GM13977 (cell line): ENCODE data around the gene RBBP4.

Experiments used
- DNase-seq: peaks from one replicate; pipeline ENCODE4 v3.0.0; 2012; ENCODE audit warnings: low spot score
- in situ Hi-C: fragments of 300-500 bp; cut with MboI; formaldehyde crosslinking; loops from one replicate; pipeline ENCODE4 v1.12.0; 2022; ENCODE audit warnings: low sequenced_read_pairs, low pct_unique_long_range_greater_than_20kb, mixed read lengths, inconsistent platforms; ENCODE audit not compliant: unreplicated experiment
- TF ChIP-seq, protein P1 (sequence below): IDR thresholded peaks from 2 replicates; pipeline ENCODE4 v1.5.1; 2012; ENCODE audit warnings: mild to moderate bottlenecking, control low read depth; ENCODE audit not compliant: insufficient read depth; ENCODE audit errors: extremely low read depth, missing control alignments

Gene RBBP4

DNA sequence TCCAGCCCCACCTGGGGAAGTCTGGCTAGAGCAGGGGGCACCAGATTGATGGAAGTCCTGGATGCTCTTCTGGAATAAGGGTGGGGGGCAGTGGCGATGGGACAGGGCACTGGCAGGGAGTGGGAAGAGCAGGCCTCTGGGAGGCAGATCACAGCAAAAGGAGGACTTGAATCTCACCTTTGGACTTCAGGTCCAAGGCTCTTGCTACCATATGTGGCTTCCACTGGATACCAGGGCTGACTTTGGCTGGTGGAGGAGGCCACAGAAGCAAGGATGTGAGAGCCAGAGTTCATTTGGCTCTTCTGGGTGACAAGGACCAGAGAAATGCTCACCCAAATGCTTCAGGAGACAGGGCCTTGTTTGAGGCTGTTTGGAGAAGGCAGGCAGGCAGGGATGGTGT is 67.5 kb downstream of the RBBP4 start:
- no peak for DNase-seq
- TF ChIP-seq, protein P1, sequence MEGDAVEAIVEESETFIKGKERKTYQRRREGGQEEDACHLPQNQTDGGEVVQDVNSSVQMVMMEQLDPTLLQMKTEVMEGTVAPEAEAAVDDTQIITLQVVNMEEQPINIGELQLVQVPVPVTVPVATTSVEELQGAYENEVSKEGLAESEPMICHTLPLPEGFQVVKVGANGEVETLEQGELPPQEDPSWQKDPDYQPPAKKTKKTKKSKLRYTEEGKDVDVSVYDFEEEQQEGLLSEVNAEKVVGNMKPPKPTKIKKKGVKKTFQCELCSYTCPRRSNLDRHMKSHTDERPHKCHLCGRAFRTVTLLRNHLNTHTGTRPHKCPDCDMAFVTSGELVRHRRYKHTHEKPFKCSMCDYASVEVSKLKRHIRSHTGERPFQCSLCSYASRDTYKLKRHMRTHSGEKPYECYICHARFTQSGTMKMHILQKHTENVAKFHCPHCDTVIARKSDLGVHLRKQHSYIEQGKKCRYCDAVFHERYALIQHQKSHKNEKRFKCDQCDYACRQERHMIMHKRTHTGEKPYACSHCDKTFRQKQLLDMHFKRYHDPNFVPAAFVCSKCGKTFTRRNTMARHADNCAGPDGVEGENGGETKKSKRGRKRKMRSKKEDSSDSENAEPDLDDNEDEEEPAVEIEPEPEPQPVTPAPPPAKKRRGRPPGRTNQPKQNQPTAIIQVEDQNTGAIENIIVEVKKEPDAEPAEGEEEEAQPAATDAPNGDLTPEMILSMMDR: no peak
- in situ Hi-C loops: no loop called here

DNA sequence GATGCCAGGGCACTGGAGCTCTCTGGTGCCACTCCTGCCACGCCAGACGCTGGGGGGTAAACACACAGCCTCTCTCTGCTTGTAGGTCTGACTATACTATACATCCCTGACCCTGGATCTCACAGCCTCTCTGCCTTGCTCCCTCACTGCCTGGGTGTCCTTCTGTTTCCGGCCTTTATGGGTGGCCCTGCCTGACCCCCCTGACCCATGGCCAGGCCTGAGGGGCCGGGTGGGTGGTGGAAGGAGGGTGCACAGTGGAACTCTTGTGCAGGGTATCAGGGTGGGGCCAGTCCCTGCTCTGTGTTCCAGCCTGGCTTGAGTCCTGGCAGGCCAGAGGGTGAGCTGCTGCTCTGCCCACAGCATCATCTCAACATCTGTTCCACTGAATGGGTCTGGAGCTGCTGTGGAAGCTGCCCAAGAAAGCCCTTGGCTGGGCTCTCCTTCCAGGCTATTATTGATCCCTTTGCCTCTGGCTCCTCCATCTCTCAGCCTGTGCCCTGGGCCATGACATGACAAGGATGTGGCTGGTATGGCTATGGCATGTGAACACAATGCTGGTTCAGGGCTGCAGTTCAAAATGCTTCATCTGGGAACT is 68.8 kb downstream of the RBBP4 start:
- TF ChIP-seq, protein P1: no peak
- DNase-seq: no peak
- in situ Hi-C loops: no loop called here

DNA sequence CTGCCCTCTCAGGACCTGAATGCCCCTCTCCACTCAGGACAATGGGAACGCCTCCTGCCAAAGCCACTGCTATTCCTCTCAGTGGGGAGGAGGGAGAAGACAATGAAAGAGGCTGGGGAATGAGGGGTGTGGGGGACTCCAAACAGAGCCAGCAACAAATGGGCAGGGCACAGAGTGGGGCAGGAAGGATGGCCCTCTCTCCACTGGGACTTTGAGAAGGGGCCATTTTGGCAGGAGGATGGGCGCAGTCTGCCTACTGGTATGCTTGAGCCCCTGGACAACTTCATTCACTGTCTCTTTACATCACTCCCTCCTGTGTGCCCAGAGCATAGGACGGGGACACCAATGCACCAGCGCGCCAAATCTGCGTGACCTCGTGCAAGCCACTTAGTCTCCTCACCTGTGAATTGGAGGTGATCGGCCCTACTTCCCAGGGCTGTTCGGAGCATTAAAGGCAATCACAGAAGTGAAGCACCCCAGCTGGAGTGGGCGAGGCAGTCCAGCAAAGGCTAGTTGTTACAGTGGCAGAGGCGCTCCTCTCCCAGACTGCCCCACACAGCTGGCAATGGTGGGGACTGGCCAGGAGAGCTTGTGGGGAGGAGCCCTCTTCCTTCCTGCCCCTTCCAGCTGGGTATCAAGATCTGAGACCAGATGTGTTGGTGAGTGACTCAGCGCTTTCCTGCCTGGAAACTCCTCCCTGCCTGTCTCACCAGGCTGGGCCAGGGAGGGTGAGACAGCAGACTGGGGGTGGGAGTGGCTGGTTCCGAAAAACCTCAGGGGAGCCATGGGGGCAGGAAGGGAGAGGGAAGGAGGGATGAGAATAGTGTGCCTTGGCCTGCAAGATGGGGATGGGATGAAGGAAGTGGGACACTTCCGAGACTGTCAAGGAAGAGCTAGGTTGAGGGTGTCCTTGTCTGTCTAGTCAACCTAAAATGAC is 73.9 kb downstream of the RBBP4 start:
- in situ Hi-C loops: no loop called here

DNA sequence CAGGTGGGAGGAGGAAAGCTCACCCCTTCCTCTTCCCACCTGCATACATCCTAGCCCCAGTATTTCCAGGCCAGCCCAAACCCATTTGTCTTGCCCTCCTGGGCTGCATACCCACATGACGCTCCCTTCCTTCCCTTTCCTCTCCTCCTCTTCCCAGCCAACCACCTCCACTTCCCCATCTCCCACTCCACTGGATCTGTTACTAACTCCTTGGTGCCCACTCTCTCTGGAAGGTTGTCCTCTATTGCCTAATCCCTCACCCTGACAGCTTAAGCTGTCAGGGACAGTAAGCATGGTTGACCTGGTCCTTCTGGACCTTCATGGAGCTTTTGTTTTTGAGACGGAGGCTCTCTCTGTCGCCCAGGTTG is 74.6 kb downstream of the RBBP4 start:
- no peak for DNase-seq
- in situ Hi-C loops: no loop called here
- TF ChIP-seq, protein P1: no peak

More for the DNA sequence above, 73.9 kb downstream of the RBBP4 start:
- TF ChIP-seq, protein P1: no peak
- no peak for DNase-seq

DNA sequence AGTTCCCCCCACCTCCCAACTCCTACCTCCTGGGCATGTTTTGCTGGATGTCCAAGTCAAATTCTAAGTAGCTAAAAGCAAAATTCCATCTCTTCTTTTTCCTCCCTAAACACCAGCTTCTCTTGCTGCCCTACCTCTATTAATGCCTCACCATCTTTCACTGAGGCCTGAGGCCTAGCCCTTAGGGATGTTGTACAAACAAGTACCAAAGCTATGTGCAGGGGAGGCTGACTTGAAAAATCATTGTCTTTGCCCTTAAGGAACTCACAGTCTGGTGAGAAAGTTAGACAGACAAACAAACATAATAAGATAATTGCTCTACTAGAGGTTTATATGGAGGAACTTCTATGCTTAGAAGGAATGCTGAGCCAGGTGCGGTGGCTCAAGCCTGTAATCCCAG is 76.9 kb downstream of the RBBP4 start:
- in situ Hi-C loops: no loop called here
- TF ChIP-seq, protein P1: no peak
- DNase-seq: no peak

DNA sequence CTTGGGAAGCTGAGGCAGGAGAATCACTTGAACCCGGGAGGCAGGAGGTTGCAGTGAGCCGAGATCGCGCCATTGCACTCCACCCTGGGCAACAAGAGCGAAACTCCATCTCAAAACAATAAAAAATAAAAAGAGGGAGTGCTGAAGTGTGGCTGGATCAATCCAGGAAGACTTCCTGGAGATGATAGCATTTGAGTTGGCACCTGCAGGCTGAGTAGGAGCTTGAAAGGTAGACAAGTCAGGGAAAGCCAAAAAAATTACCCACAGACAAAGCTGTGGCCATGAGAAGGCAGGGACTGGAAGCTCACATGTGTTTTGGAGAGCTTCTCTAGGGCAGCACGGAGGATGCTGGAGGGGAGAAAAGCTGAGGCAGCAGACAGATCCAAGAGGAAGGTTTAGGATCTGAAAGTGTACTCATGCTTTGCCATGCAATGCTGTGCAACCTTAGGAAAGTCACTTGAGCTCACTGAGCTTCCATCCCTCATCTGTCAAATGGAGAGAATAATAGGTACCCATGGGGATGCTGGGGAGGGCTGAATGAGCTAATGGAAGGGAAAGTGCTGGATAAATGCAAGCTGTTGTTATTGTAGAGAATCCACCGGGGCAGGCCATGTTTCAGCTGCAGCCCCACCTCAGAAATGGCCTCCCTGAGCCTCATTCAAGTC is 77.5 kb downstream of the RBBP4 start:
- TF ChIP-seq, protein P1: no peak
- DNase-seq: no peak
- in situ Hi-C loops: no loop called here
